Caco-2 (cell line): ENCODE measurements around the gene MBNL2. TPM values are rescaled to one million over a fixed set of nuclear protein-coding genes. Genes with fewer than 3 reads are reported as not detected.

Experiments used
- BruUV-seq: library from RNA; stranded (reverse); fragments of 400-500 nt; replicated peaks from 2 replicates; lab custom pipeline; 2021; lab: Mats Ljungman, UMichigan
- CTCF ChIA-PET: fragments of 300-600 bp; sonication (Branson Sonifier 250); formaldehyde crosslinking; loops from one replicate; lab custom pipeline; 2022; ENCODE audit warnings: antibody characterized with exemption; lab: Charles Lee
- POLR2A ChIA-PET: fragments of 300-600 bp; sonication (Branson Sonifier 250); formaldehyde crosslinking; loops from one replicate; lab custom pipeline; 2022; ENCODE audit warnings: antibody characterized with exemption; lab: Charles Lee
- DNase-seq, 2 experiments: peaks; one replicate each; pipeline versions ENCODE4 v3.0.0 to v3.0.0-alpha.2; 2020 to 2022
- H3K27me3 ChIP-seq: replicated peaks from 2 replicates; pipeline ENCODE4 v1.6.0; 2011; ENCODE audit warnings: low read length; ENCODE audit not compliant: control insufficient read depth, insufficient read depth
- H3K36me3 ChIP-seq: 2 replicates; pipeline ENCODE4 v1.5.1; 2011; ENCODE audit warnings: low read length; ENCODE audit not compliant: control insufficient read depth, insufficient read depth
- H3K4me1 ChIP-seq: fragments of 250-450 bp; sonication (Bioruptor Pico); 2 replicates; pipeline ENCODE4 v1.5.1; 2020; ENCODE audit warnings: mild to moderate bottlenecking
- H3K4me3 ChIP-seq: 2 replicates; pipeline ENCODE4 v1.5.1; 2011; ENCODE audit warnings: low read depth, mild to moderate bottlenecking, control low read depth, low read length
- H3K9me3 ChIP-seq: fragments of 250-450 bp; sonication (Bioruptor Pico); 2 replicates; pipeline ENCODE4 v1.5.1; 2020; ENCODE audit warnings: mild to moderate bottlenecking, moderate library complexity
- H3K27ac Mint-ChIP-seq: one replicate; pipeline ENCODE4 v1.8.0; 2022; ENCODE audit warnings: mixed read lengths; ENCODE audit not compliant: unreplicated experiment
- H3K27me3 Mint-ChIP-seq: one replicate; pipeline ENCODE4 v1.8.0; 2022; ENCODE audit warnings: mixed read lengths; ENCODE audit not compliant: insufficient read depth, unreplicated experiment
- H3K36me3 Mint-ChIP-seq: one replicate; pipeline ENCODE4 v1.8.0; 2022; ENCODE audit warnings: mild to moderate bottlenecking, mixed read lengths; ENCODE audit not compliant: insufficient read depth, unreplicated experiment
- H3K4me1 Mint-ChIP-seq: one replicate; pipeline ENCODE4 v1.8.0; 2022; ENCODE audit warnings: low read depth, mixed read lengths; ENCODE audit not compliant: unreplicated experiment
- H3K4me3 Mint-ChIP-seq: one replicate; pipeline ENCODE4 v1.8.0; 2022; ENCODE audit warnings: mild to moderate bottlenecking, moderate library complexity, mixed read lengths; ENCODE audit not compliant: unreplicated experiment
- H3K9me3 Mint-ChIP-seq: one replicate; pipeline ENCODE4 v1.8.0; 2022; ENCODE audit warnings: mixed read lengths; ENCODE audit not compliant: unreplicated experiment
- intact Hi-C: fragments of 100-400 bp; cut with micrococcal nuclease; formaldehyde crosslinking; loops from one replicate; pipeline ENCODE4 v1.10.0; 2022; ENCODE audit not compliant: unreplicated experiment
- total RNA-seq: library from RNA; stranded (reverse); gene quantifications from 2 replicates; pipeline ENCODE4 v1.2.3, GENCODE V29; 2022
- TF ChIP-seq, protein P1 (sequence below), 2 experiments: fragments of 200-600 bp in 1 of 2; IDR thresholded peaks; 1 replicate in 1 of 2; 2 replicates in 1 of 2; pipeline versions ENCODE4 v1.5.1 to v1.8.0; 2011 to 2022; ENCODE audit warnings: antibody characterized with exemption in 1 of 2, control low read depth in 1 of 2, inconsistent platforms in 1 of 2, low read depth in 1 of 2, low read length in 1 of 2, mild to moderate bottlenecking in 1 of 2, moderate library complexity in 1 of 2; ENCODE audit not compliant: insufficient read depth in 1 of 2, severe bottlenecking in 1 of 2, unreplicated experiment in 1 of 2

The MBNL2 gene
- total RNA-seq, 1 experiment from 2014 or later, result 41.6 TPM

DNA sequence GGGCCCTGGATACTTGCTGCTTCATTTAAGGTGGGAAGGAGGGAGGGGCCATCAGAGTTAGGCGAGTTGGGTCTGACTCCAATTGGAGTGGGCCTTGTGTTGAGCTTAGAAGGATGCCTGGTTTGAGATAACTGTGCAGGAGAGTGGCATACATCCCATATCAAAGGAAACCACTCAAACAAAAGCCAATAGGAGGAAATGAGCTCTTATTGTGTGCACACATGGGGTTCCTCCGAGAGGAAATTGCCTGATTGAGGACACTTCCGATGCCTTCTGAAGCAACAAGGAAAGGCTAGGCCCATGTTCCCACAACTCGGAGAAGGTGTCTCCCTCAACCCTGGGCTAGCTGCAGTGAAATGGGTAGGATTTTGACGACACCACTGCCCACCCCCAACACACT lies 19.6 kb downstream of the MBNL2 start:
- no peaks in the 10 kb centered on the region for H3K27me3 ChIP-seq
- H3K4me3 Mint-ChIP-seq, result no peak overlapping the region
- DNase-seq, result no peak
- H3K36me3 ChIP-seq, result 0 out of 2 replicates have a peak, but pooled peaks cover 7% of the 10 kb centered on the region
- TF ChIP-seq, protein P1, sequence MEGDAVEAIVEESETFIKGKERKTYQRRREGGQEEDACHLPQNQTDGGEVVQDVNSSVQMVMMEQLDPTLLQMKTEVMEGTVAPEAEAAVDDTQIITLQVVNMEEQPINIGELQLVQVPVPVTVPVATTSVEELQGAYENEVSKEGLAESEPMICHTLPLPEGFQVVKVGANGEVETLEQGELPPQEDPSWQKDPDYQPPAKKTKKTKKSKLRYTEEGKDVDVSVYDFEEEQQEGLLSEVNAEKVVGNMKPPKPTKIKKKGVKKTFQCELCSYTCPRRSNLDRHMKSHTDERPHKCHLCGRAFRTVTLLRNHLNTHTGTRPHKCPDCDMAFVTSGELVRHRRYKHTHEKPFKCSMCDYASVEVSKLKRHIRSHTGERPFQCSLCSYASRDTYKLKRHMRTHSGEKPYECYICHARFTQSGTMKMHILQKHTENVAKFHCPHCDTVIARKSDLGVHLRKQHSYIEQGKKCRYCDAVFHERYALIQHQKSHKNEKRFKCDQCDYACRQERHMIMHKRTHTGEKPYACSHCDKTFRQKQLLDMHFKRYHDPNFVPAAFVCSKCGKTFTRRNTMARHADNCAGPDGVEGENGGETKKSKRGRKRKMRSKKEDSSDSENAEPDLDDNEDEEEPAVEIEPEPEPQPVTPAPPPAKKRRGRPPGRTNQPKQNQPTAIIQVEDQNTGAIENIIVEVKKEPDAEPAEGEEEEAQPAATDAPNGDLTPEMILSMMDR (IDR thresholded peaks at IDR 0.05; ENCODE audit: insufficient read depth in 1 of 2, low read depth in 1 of 2, low read length in 1 of 2, severe bottlenecking in 1 of 2, unreplicated experiment in 1 of 2), result no peak
- H3K9me3 ChIP-seq, result no peaks in the 10 kb centered on the region; the same call in 1 of the 2 replicates
- intact Hi-C loops, result no loop called here
- H3K4me3 ChIP-seq, result no peak overlapping the region
- peaks cover 44% of the 10 kb centered on the region for H3K4me1 ChIP-seq
- no peak overlapping the region for H3K27ac Mint-ChIP-seq
- CTCF ChIA-PET, result no interaction called here
- no peaks in the 10 kb centered on the region for H3K9me3 Mint-ChIP-seq
- no peaks in the 10 kb centered on the region for H3K27me3 Mint-ChIP-seq
- H3K36me3 Mint-ChIP-seq, result peaks cover 19% of the 10 kb centered on the region
- BruUV-seq, result no TSS peak
- H3K4me1 Mint-ChIP-seq, result peaks cover 50% of the 10 kb centered on the region
- POLR2A ChIA-PET, result no interaction called here

DNA sequence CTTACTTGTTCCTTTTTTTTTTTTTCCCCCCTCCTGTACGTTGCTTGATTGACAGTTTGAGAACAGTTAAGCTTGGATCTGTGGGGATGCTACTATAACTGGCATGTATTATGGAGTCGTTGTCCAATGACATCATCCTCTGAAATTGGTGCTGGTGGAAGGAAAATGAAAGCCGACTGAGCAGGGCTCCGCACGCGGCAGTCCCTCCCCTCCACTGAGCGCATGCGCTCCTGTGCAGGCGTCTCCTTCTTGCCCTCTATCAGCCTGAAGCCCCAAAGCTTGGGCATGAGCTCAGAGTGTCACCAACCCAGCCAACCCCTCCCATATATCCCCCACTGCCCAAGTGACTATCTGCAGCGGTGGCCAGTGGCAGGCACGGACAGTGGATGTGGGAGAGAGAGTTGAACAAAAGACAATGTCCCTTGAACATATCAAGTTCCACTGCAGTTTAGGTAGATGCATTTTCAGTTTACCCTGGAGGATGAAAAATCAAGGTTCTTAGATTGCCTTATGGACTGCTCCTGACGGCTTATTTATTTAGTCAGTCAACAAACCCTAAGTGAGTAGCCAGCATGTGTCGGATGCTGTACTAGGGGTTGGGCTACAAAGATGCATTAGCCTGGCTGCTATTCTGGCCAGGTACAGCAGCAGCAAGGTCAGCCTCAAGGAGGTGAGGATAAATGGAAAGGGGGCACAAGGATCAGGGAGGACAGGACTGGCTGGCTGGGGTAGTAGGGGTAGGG lies 20.8 kb downstream of the MBNL2 start:
- H3K4me1 Mint-ChIP-seq, result peaks cover 51% of the 10 kb centered on the region
- H3K36me3 Mint-ChIP-seq, result peaks cover 18% of the 10 kb centered on the region
- Histone ChIP-seq H3K27me3 (no peaks in the 10 kb centered on the region), H3K9me3 (no peaks in the 10 kb centered on the region; the same call in 1 of the 2 replicates), H3K4me3 (no peak overlapping the region), H3K36me3 (0 out of 2 replicates have a peak, but pooled peaks cover 7% of the 10 kb centered on the region), H3K4me1 (peaks cover 44% of the 10 kb centered on the region)
- CTCF ChIA-PET, result no interaction called here
- H3K4me3 Mint-ChIP-seq, result no peak overlapping the region
- no TSS peak for BruUV-seq
- no peaks in the 10 kb centered on the region for H3K9me3 Mint-ChIP-seq
- H3K27me3 Mint-ChIP-seq, result no peaks in the 10 kb centered on the region
- POLR2A ChIA-PET, result no interaction called here
- no peak for DNase-seq
- no peak overlapping the region for H3K27ac Mint-ChIP-seq
- intact Hi-C loops, result no loop called here
- TF ChIP-seq, protein P1 (IDR thresholded peaks at IDR 0.05; ENCODE audit: insufficient read depth in 1 of 2, low read depth in 1 of 2, low read length in 1 of 2, severe bottlenecking in 1 of 2, unreplicated experiment in 1 of 2), result no peak

DNA sequence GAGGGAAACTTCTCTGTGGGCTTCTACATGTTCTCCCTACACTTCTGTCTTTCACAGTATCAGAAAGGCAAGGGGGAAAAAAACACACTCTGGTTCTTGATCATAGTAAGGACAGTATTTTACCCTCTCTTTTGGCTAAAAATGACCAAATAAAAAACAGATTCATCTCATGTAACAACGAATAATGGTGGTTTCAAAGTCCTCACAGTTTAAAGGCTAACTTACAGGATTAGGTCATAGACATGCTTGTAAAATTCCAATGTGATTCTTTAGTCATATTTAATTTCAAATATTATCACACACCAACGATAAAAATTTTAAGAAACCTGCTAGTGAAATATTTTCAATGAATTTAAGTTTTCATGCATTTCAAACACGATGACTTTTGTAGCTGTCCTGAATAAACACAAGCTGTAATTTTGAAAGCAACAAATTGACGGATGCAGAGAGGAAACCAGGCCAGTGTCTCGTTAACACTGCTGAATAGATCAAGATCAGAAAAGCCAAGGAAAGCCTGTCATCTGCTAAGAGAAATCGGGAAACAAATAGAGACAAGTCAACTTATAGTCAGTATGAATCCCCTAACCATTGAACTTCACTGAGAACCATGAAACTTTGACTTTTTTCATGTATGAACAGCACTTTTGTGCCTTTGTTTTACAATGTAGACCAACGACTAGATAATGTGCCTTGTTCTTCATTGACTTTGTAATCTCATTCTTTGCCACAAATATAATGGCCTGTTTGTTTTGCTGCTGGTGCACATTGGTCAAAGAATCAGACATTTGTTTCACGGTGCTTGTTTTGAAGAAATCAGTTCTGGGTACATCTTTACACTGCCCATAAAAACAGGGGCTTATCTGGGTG lies 22.0 kb downstream of the MBNL2 start:
- Mint-ChIP-seq H3K27ac (peak overlapping the region; percentile 48), H3K4me3 (peak overlapping the region; percentile 9), H3K27me3 (no peaks in the 10 kb centered on the region), H3K9me3 (no peaks in the 10 kb centered on the region), H3K36me3 (peaks cover 13% of the 10 kb centered on the region), H3K4me1 (peaks cover 40% of the 10 kb centered on the region)
- intact Hi-C loops, result loop anchor here (1.0 kb wide), 2 partner anchors 22 to 30 kb away; partner anchors contain the start of gene MBNL2
- H3K4me3 ChIP-seq, result no peak overlapping the region
- 0 out of 2 replicates have a peak, but pooled peaks cover 3% of the 10 kb centered on the region for H3K36me3 ChIP-seq
- DNase-seq, result peak; percentile 60 to 61
- ChIA-PET POLR2A (no interaction called here), CTCF (no interaction called here)
- TF ChIP-seq, protein P1 (IDR thresholded peaks at IDR 0.05; ENCODE audit: insufficient read depth in 1 of 2, low read depth in 1 of 2, low read length in 1 of 2, severe bottlenecking in 1 of 2, unreplicated experiment in 1 of 2), result no peak
- no peaks in the 10 kb centered on the region; the same call in 1 of the 2 replicates for H3K9me3 ChIP-seq
- peaks cover 44% of the 10 kb centered on the region for H3K4me1 ChIP-seq
- no TSS peak for BruUV-seq
- H3K27me3 ChIP-seq, result no peaks in the 10 kb centered on the region
